MM.1S (cell line): Measurements from ENCODE around the gene ELL.

Experiments
- CTCF ChIP-seq: fragments of 300-600 bp; sonication (generic); IDR thresholded peaks from 2 replicates; pipeline ENCODE4 v1.5.1; 2016; ENCODE audit warnings: antibody characterized with exemption, low read length, mixed read lengths
- EZH2 ChIP-seq: fragments of 300-600 bp; sonication (generic); optimal IDR thresholded peaks from 2 replicates; pipeline ENCODE3; 2017; ENCODE audit warnings: low read depth, mild to moderate bottlenecking, antibody characterized with exemption, low read length, mixed read lengths
- EZH2phosphoT487 ChIP-seq: fragments of 300-600 bp; sonication (generic); IDR thresholded peaks from 2 replicates; pipeline ENCODE4 v1.6.1; 2018; ENCODE audit warnings: antibody characterized with exemption, low read length

DNA sequence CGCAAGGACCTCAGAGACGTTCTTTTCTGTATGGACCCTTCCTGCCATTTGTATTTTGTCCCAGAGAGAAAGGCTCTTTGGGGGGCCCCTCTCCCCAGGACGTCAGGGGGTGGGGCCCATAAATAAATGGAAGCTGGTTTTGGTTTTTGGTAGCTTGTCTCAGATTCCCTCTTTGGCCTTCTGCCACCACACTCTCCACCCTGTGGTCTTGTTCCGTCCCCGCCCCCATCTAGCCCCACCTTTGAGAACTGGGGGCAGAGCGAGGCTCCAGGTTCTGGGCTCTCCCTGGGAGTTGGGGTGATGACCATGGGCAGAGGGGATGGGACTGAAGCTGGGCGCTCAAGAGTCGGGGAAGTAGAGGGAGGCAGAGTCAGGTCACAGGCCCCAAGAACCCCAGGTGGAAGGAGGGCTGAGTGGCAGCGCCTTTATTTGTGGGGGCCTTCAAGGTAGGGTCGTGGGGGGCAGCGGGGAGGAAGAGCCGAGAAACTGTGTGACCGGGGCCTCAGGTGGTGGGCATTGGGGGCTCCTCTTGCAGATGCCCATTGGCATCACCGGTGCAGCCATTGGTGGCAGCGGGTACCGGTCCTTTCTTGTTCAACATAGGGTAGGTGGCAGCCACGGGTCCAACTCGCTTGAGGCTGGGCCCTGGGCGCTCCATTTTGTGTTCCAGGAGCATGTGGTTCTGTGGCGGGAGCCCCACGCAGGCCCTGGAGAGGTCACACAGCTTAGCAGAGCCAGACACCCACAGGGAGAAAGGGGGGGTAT lies 87.3 kb downstream of the ELL start:
- TF ChIP-seq CTCF (no peak), EZH2 (no peak), EZH2phosphoT487 (no peak)
